T-helper 2 cell treated with Interferon-gamma antibody and Interleukin-4, amounts not matched to agents 5 μg/mL and 100 μg/mL, for 36 hours (primary cell): Measurements from ENCODE around the gene ALK.

Experiments used
- DNase-seq: peaks from one replicate; pipeline ENCODE4 v3.0.0; 2021; ENCODE audit warnings: low spot score
- H3K27ac Mint-ChIP-seq: one replicate; pipeline ENCODE4 v1.8.0; 2021; ENCODE audit warnings: mild to moderate bottlenecking, mixed read lengths
- H3K27me3 Mint-ChIP-seq: one replicate; pipeline ENCODE4 v1.8.0; 2021; ENCODE audit warnings: low read depth, mixed read lengths
- H3K36me3 Mint-ChIP-seq: one replicate; pipeline ENCODE4 v1.8.0; 2021; ENCODE audit warnings: low read depth, mixed read lengths
- H3K4me1 Mint-ChIP-seq: one replicate; pipeline ENCODE4 v1.8.0; 2021; ENCODE audit warnings: low read depth, mixed read lengths
- H3K4me3 Mint-ChIP-seq: one replicate; pipeline ENCODE4 v1.8.0; 2022; ENCODE audit warnings: mild to moderate bottlenecking, moderate library complexity, mixed read lengths
- H3K9me3 Mint-ChIP-seq: one replicate; pipeline ENCODE4 v1.8.0; 2021; ENCODE audit warnings: mixed read lengths

The ALK gene

GRCh38 chr2:29528891-29529520 lies 392.4 kb downstream of the ALK start:
- peak; percentile 25 for DNase-seq
- Mint-ChIP-seq H3K36me3 (no peaks in the 10 kb centered on the region), H3K27me3 (peaks cover 4% of the 10 kb centered on the region), H3K9me3 (no peaks in the 10 kb centered on the region), H3K27ac (no peak overlapping the region), H3K4me1 (peaks cover 6% of the 10 kb centered on the region), H3K4me3 (peak overlapping the region; percentile 9)

- no peak for DNase-seq
- peaks cover 4% of the 10 kb centered on the region for H3K27me3 Mint-ChIP-seq
- H3K4me3 Mint-ChIP-seq, result no peak overlapping the region
- no peaks in the 10 kb centered on the region for H3K9me3 Mint-ChIP-seq
- H3K27ac Mint-ChIP-seq, result no peak overlapping the region
- peaks cover 6% of the 10 kb centered on the region for H3K4me1 Mint-ChIP-seq
- no peaks in the 10 kb centered on the region for H3K36me3 Mint-ChIP-seq
Observed at GRCh38 chr2:29528371-29528770, 393.0 kb downstream of the ALK start.

- H3K36me3 Mint-ChIP-seq, result no peaks in the 10 kb centered on the region
- peaks cover 6% of the 10 kb centered on the region for H3K4me1 Mint-ChIP-seq
Observed at GRCh38 chr2:29527947-29528346, 393.4 kb downstream of the ALK start.

GRCh38 chr2:29526587-29527586 lies 394.5 kb downstream of the ALK start:
- H3K27me3 Mint-ChIP-seq, result no peaks in the 10 kb centered on the region
- H3K4me3 Mint-ChIP-seq, result no peak overlapping the region
- no peaks in the 10 kb centered on the region for H3K9me3 Mint-ChIP-seq
- no peaks in the 10 kb centered on the region for H3K36me3 Mint-ChIP-seq
- no peak overlapping the region for H3K27ac Mint-ChIP-seq
- DNase-seq, result no peak
- peaks cover 6% of the 10 kb centered on the region for H3K4me1 Mint-ChIP-seq

More at GRCh38 chr2:29527947-29528346, 393.4 kb downstream of the ALK start:
- Mint-ChIP-seq H3K4me3 (no peak overlapping the region), H3K27ac (no peak overlapping the region), H3K9me3 (no peaks in the 10 kb centered on the region), H3K27me3 (peaks cover 4% of the 10 kb centered on the region)
- DNase-seq, result no peak

GRCh38 chr2:29525921-29526320 lies 395.5 kb downstream of the ALK start:
- no peak overlapping the region for H3K27ac Mint-ChIP-seq
- no peak overlapping the region for H3K4me3 Mint-ChIP-seq
- no peaks in the 10 kb centered on the region for H3K27me3 Mint-ChIP-seq
- no peaks in the 10 kb centered on the region for H3K9me3 Mint-ChIP-seq
- DNase-seq, result no peak
- H3K4me1 Mint-ChIP-seq, result peaks cover 6% of the 10 kb centered on the region
- H3K36me3 Mint-ChIP-seq, result no peaks in the 10 kb centered on the region

- Mint-ChIP-seq H3K9me3 (no peaks in the 10 kb centered on the region), H3K27ac (no peak overlapping the region), H3K36me3 (no peaks in the 10 kb centered on the region), H3K27me3 (no peaks in the 10 kb centered on the region), H3K4me3 (no peak overlapping the region), H3K4me1 (peaks cover 6% of the 10 kb centered on the region)
- DNase-seq, result no peak
Observed at GRCh38 chr2:29524652-29525051, 396.7 kb downstream of the ALK start.

- H3K36me3 Mint-ChIP-seq, result no peaks in the 10 kb centered on the region
- H3K4me3 Mint-ChIP-seq, result no peak overlapping the region
Observed at GRCh38 chr2:29522951-29523669, 398.3 kb downstream of the ALK start.

GRCh38 chr2:29520001-29520400 lies 401.4 kb downstream of the ALK start:
- Mint-ChIP-seq H3K4me1 (no peaks in the 10 kb centered on the region), H3K36me3 (no peaks in the 10 kb centered on the region), H3K4me3 (no peak overlapping the region), H3K27me3 (peaks cover 5% of the 10 kb centered on the region), H3K9me3 (no peaks in the 10 kb centered on the region), H3K27ac (no peak overlapping the region)
- DNase-seq, result no peak

More at GRCh38 chr2:29522951-29523669, 398.3 kb downstream of the ALK start:
- Mint-ChIP-seq H3K27me3 (peaks cover 4% of the 10 kb centered on the region), H3K4me1 (no peaks in the 10 kb centered on the region), H3K27ac (no peak overlapping the region), H3K9me3 (no peaks in the 10 kb centered on the region)
- no peak for DNase-seq

GRCh38 chr2:29519338-29519925 lies 402.0 kb downstream of the ALK start:
- Mint-ChIP-seq H3K36me3 (no peaks in the 10 kb centered on the region), H3K27ac (no peak overlapping the region), H3K9me3 (peaks cover 3% of the 10 kb centered on the region), H3K27me3 (peaks cover 5% of the 10 kb centered on the region), H3K4me1 (no peaks in the 10 kb centered on the region), H3K4me3 (no peak overlapping the region)
- DNase-seq, result no peak

GRCh38 chr2:29518646-29519337 lies 402.6 kb downstream of the ALK start:
- no peak overlapping the region for H3K4me3 Mint-ChIP-seq
- no peaks in the 10 kb centered on the region for H3K36me3 Mint-ChIP-seq
- DNase-seq, result no peak
- H3K9me3 Mint-ChIP-seq, result peaks cover 4% of the 10 kb centered on the region
- no peaks in the 10 kb centered on the region for H3K4me1 Mint-ChIP-seq
- no peak overlapping the region for H3K27ac Mint-ChIP-seq
- peaks cover 5% of the 10 kb centered on the region for H3K27me3 Mint-ChIP-seq

- H3K9me3 Mint-ChIP-seq, result peaks cover 4% of the 10 kb centered on the region
- peaks cover 5% of the 10 kb centered on the region for H3K27me3 Mint-ChIP-seq
- H3K36me3 Mint-ChIP-seq, result no peaks in the 10 kb centered on the region
- DNase-seq, result no peak
- no peak overlapping the region for H3K27ac Mint-ChIP-seq
- no peak overlapping the region for H3K4me3 Mint-ChIP-seq
- no peaks in the 10 kb centered on the region for H3K4me1 Mint-ChIP-seq
Observed at GRCh38 chr2:29518010-29518409, 403.4 kb downstream of the ALK start.

- no peak for DNase-seq
- Mint-ChIP-seq H3K27me3 (peaks cover 5% of the 10 kb centered on the region), H3K36me3 (no peaks in the 10 kb centered on the region), H3K4me1 (no peaks in the 10 kb centered on the region), H3K9me3 (peaks cover 4% of the 10 kb centered on the region), H3K4me3 (no peak overlapping the region), H3K27ac (no peak overlapping the region)
Observed at GRCh38 chr2:29517413-29517812, 404.0 kb downstream of the ALK start.

GRCh38 chr2:29516767-29517166 lies 404.6 kb downstream of the ALK start:
- Mint-ChIP-seq H3K27me3 (peaks cover 5% of the 10 kb centered on the region), H3K4me3 (no peak overlapping the region), H3K27ac (no peak overlapping the region), H3K36me3 (no peaks in the 10 kb centered on the region), H3K9me3 (peaks cover 4% of the 10 kb centered on the region), H3K4me1 (no peaks in the 10 kb centered on the region)
- DNase-seq, result no peak
